IMR-90 (cell line): ENCODE measurements around the gene TEF. TPM values are rescaled to one million over a fixed set of nuclear protein-coding genes. Genes with fewer than 3 reads are reported as not detected.

Experiments
- ATAC-seq: fragments of 200-7000 bp; cut with Tn5 transposase; 2 replicates; pipeline ENCODE4 v1.9.1; 2020; ENCODE audit warnings: low read depth, mild to moderate bottlenecking, moderate library complexity
- BruUV-seq: library from RNA; stranded (reverse); fragments of 400-500 nt; replicated peaks from 2 replicates; lab custom pipeline; 2021; lab: Mats Ljungman, UMichigan
- CTCF ChIA-PET: fragments of 300-600 bp; formaldehyde crosslinking; extraction: SDS; loops from one replicate; lab custom pipeline; 2021; ENCODE audit warnings: antibody characterized with exemption; lab: Yijun Ruan, JAX
- POLR2A ChIA-PET: fragments of 300-600 bp; sonication (Branson Sonifier 250); formaldehyde crosslinking; loops from one replicate; lab custom pipeline; 2022; ENCODE audit warnings: antibody characterized with exemption; ENCODE audit not compliant: unreplicated experiment; lab: Charles Lee
- DNase-seq: peaks from one replicate; pipeline ENCODE4 v3.0.0; 2013
- H2AFZ ChIP-seq: replicated peaks from 2 replicates; pipeline ENCODE3; 2013; ENCODE audit warnings: low read length, mild to moderate bottlenecking; ENCODE audit not compliant: poor library complexity
- H2AK5ac ChIP-seq: 2 replicates; pipeline ENCODE4 v1.6.1; 2013; ENCODE audit warnings: low read depth, low read length, inconsistent platforms
- H2AK9ac ChIP-seq: replicated peaks from 2 replicates; pipeline ENCODE3; 2013; ENCODE audit warnings: mild to moderate bottlenecking, low read depth, low read length, moderate library complexity; ENCODE audit not compliant: poor library complexity
- H2BK120ac ChIP-seq: 2 replicates; pipeline ENCODE4 v1.6.1; 2013; ENCODE audit warnings: low read depth, low read length, inconsistent platforms
- H2BK15ac ChIP-seq: 3 replicates; pipeline ENCODE4 v1.6.1; 2013; ENCODE audit warnings: low read depth, low read length, inconsistent platforms
- H2BK20ac ChIP-seq: 2 replicates; pipeline ENCODE4 v1.6.1; 2013; ENCODE audit warnings: low read depth, mild to moderate bottlenecking, inconsistent platforms, low read length, moderate library complexity
- H2BK5ac ChIP-seq: 2 replicates; pipeline ENCODE4 v1.6.1; 2013; ENCODE audit warnings: mild to moderate bottlenecking, low read depth, low read length, inconsistent platforms; ENCODE audit not compliant: poor library complexity, severe bottlenecking
- H3K14ac ChIP-seq: replicated peaks from 2 replicates; pipeline ENCODE4 v1.6.1; 2013; ENCODE audit warnings: low read depth, low read length, inconsistent platforms
- H3K18ac ChIP-seq: 2 replicates; pipeline ENCODE4 v1.6.1; 2013; ENCODE audit warnings: low read depth, low read length, control low read depth
- H3K23ac ChIP-seq: 2 replicates; pipeline ENCODE4 v1.6.1; 2013; ENCODE audit warnings: low read depth, low read length, inconsistent platforms
- H3K27ac ChIP-seq: 2 replicates; pipeline ENCODE4 v1.5.1; 2013; ENCODE audit warnings: mild to moderate bottlenecking, control low read depth, low read length; ENCODE audit not compliant: insufficient read depth
- H3K27me3 ChIP-seq: 2 replicates; pipeline ENCODE4 v1.6.1; 2013; ENCODE audit warnings: low read length; ENCODE audit not compliant: control insufficient read depth, insufficient read depth
- H3K36me3 ChIP-seq: 2 replicates; pipeline ENCODE4 v1.6.1; 2013; ENCODE audit warnings: low read length, mixed read lengths; ENCODE audit not compliant: control insufficient read depth, insufficient read depth
- H3K4ac ChIP-seq: 2 replicates; pipeline ENCODE4 v1.6.1; 2013; ENCODE audit warnings: low read depth, low read length, inconsistent platforms
- H3K4me1 ChIP-seq: 2 replicates; pipeline ENCODE4 v1.6.1; 2013; ENCODE audit warnings: low read length, mixed read lengths; ENCODE audit not compliant: control insufficient read depth, insufficient read depth
- H3K4me2 ChIP-seq: 2 replicates; pipeline ENCODE4 v1.6.1; 2013; ENCODE audit warnings: low read depth, mild to moderate bottlenecking, control low read depth, low read length, moderate library complexity
- H3K4me3 ChIP-seq: 2 replicates; pipeline ENCODE4 v1.5.1; 2013; ENCODE audit warnings: low read depth, mild to moderate bottlenecking, control low read depth, low read length, moderate library complexity; ENCODE audit not compliant: insufficient read depth
- H3K56ac ChIP-seq: 2 replicates; pipeline ENCODE4 v1.6.1; 2013; ENCODE audit warnings: low read length, inconsistent platforms; ENCODE audit not compliant: insufficient read depth; ENCODE audit errors: extremely low read depth
- H3K79me1 ChIP-seq, 2 experiments: 2 replicates each; pipeline ENCODE4 v1.6.1; 2013; ENCODE audit warnings: low read length in 2 of 2, inconsistent platforms in 1 of 2, low read depth in 1 of 2
- H3K9ac ChIP-seq: 2 replicates; pipeline ENCODE4 v1.6.1; 2013; ENCODE audit warnings: low read depth, low read length, control low read depth
- H3K9me1 ChIP-seq: 2 replicates; pipeline ENCODE4 v1.6.1; 2013; ENCODE audit warnings: low read length, inconsistent platforms; ENCODE audit not compliant: insufficient read depth
- H3K9me3 ChIP-seq: 2 replicates; pipeline ENCODE4 v1.6.1; 2013; ENCODE audit warnings: low read length; ENCODE audit not compliant: control insufficient read depth, insufficient read depth
- H4K20me1 ChIP-seq: 2 replicates; pipeline ENCODE4 v1.6.1; 2013; ENCODE audit warnings: low read length, inconsistent platforms; ENCODE audit not compliant: insufficient read depth
- H4K5ac ChIP-seq: 2 replicates; pipeline ENCODE4 v1.6.1; 2013; ENCODE audit warnings: mild to moderate bottlenecking, low read depth, low read length, control low read depth
- H4K8ac ChIP-seq, 2 experiments: 2 replicates each; pipeline ENCODE4 v1.6.1; 2013; ENCODE audit warnings: low read depth in 2 of 2, low read length in 2 of 2, control low read depth in 1 of 2, inconsistent platforms in 1 of 2
- H4K91ac ChIP-seq: 2 replicates; pipeline ENCODE4 v1.6.1; 2013; ENCODE audit warnings: low read depth, low read length, inconsistent platforms; ENCODE audit not compliant: insufficient read depth
- BHLHE40 ChIP-seq: fragments of 150-350 bp; IDR thresholded peaks from 2 replicates; pipeline ENCODE4 v1.6.1; 2016; ENCODE audit warnings: mild to moderate bottlenecking, low read depth, low read length
- CEBPB ChIP-seq: IDR thresholded peaks from 2 replicates; pipeline ENCODE4 v1.6.1; 2012; ENCODE audit warnings: low read depth, low read length, improper control_type of control experiment
- MXI1 ChIP-seq: IDR thresholded peaks from 2 replicates; pipeline ENCODE4 v1.6.1; 2012; ENCODE audit warnings: low read depth, mild to moderate bottlenecking, low read length, moderate library complexity, borderline replicate concordance
- SMC3 ChIP-seq: fragments of 150-350 bp; IDR thresholded peaks from 2 replicates; pipeline ENCODE4 v1.6.1; 2016; ENCODE audit warnings: low read depth, mild to moderate bottlenecking, antibody characterized with exemption, low read length, moderate library complexity
- WGBS, 2 experiments: methylation state at CpG; one replicate each; pipeline versions ENCODE4 v1.1.5 to v1.1.7; 2013; ENCODE audit warnings: missing lambda C conversion rate in 2 of 2; ENCODE audit not compliant: insufficient read length in 1 of 2; ENCODE audit errors: extremely low coverage in 2 of 2; 5-methylcytosine and 5-hydroxymethylcytosine counted together
- dilution Hi-C: fragments of 300-500 bp; cut with HindIII; formaldehyde crosslinking; loops from one replicate; pipeline ENCODE4 v1.14.3; 2018; ENCODE audit warnings: low sequenced_read_pairs; ENCODE audit not compliant: unreplicated experiment
- in situ Hi-C: fragments of 300-500 bp; cut with MboI; formaldehyde crosslinking; loops from 3 replicates; pipeline ENCODE4 v1.14.3; 2019; ENCODE audit warnings: low sequenced_read_pairs, inconsistent platforms, mixed read lengths
- intact Hi-C: fragments of 100-400 bp; cut with micrococcal nuclease; formaldehyde crosslinking; loops from 2 replicates; pipeline ENCODE4 v1.10.0; 2022
- polyA plus RNA-seq, 3 experiments: library from polyadenylated mRNA; depleted of rRNA; stranded (reverse); fragments of >200 nt; gene quantifications; 2 replicates each; pipeline ENCODE4 v1.2.3, GENCODE V29; 2012; ENCODE audit warnings: low replicate concordance in 1 of 3
- total RNA-seq: library from RNA; depleted of rRNA; stranded (reverse); fragments of >200 nt; gene quantifications from 2 replicates; pipeline ENCODE4 v1.2.3, GENCODE V29; 2012

The TEF gene
- total and polyA plus RNA-seq, 2 of the 4 experiments (the other 2 are of a cell fraction): 5.6 to 11.6 TPM

DNA sequence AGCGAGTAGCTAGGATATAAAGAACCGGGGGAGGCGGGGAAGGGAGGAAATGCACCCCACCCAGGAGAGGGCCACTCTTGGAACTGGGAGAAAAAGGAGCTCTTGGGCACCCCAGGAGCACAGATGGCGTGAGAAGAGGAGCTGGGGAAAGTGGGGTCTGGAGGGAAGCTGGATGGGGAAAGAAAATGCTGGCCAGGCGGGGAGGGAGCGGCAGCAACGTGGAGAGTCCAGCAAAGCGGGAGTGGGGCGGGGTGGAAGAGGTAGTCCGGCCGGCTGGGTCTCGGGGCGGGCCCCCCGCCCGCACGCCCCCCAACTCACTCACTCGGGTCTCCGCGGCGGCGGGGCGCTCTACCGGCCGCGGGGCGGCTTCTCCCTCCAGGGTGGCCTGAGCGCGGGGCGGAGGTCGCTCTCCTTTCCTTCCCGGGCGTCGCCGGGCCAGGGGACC, 64.3 kb downstream of the TEF start:
- H2AFZ ChIP-seq: peak overlapping the region; percentile 90
- dilution Hi-C loops: no loop called here
- CTCF ChIA-PET: interaction anchor here (1.0 kb wide), 1 partner anchor 43 kb away, joined by 3 read pairs; no protein-coding TSS in a partner anchor

More for the DNA sequence above, 64.3 kb downstream of the TEF start:
- Histone ChIP-seq H2BK15ac (no peak overlapping the region), H3K9ac (peak overlapping the region; percentile 93), H3K4me3 (peak overlapping the region; percentile 97), H2BK120ac (no peak overlapping the region), H3K56ac (peak overlapping the region; percentile 79), H3K79me1 (peaks cover 13 to 38% of the 10 kb centered on the region in 2 experiments), H2AK5ac (peak overlapping the region; percentile 92), H3K9me3 (no peaks in the 10 kb centered on the region), H2BK20ac (no peak overlapping the region; the same call in 1 of the 2 replicates), H4K91ac (peak overlapping the region; percentile 86), H3K4me1 (peaks cover 3% of the 10 kb centered on the region), H3K4me2 (peak overlapping the region; percentile 85), H3K36me3 (peaks cover 5% of the 10 kb centered on the region), H3K14ac (peak overlapping the region; percentile 95), H4K20me1 (peaks cover 42% of the 10 kb centered on the region), H3K4ac (peak overlapping the region; percentile 89), H3K9me1 (peaks cover 12% of the 10 kb centered on the region), H2AK9ac (peak overlapping the region; percentile 99), H3K27me3 (no peaks in the 10 kb centered on the region), H2BK5ac (peak overlapping the region; percentile 88), H3K18ac (peak overlapping the region; percentile 38; the same call in 1 of the 2 replicates), H4K5ac (peak overlapping the region; percentile 13; the same call in 1 of the 2 replicates), H3K23ac (peak overlapping the region; percentile 88), H3K27ac (peak overlapping the region; percentile 97), H4K8ac (peak overlapping the region; percentile 57 to 76; a peak in 2 of 4 replicates)
- BruUV-seq: TSS peak; percentile 30
- intact Hi-C loops: loop anchor here (1.0 to 2.0 kb wide), 4 partner anchors 65 to 161 kb away; partner anchors contain the start of gene TEF
- ATAC-seq (no peak), DNase-seq (no peak)
- POLR2A ChIA-PET: interaction anchor here (0.6 to 1.4 kb wide), 3 partner anchors 22 to 92 kb away, joined by 3 to 4 read pairs (median 3); partner anchors contain the start of gene PHF5A
- in situ Hi-C loops: no loop called here
- WGBS, 2 experiments: 0% methylated on average over 2 of the region's 34 CpGs; no CpG with 5 or more reads in 1 of the 2 experiments
- no peak for TF ChIP-seq SMC3
- TF ChIP-seq CEBPB: no peak
- TF ChIP-seq MXI1: 0 out of 2 replicates have a peak, but pooled peaks have one; percentile 57
- TF ChIP-seq BHLHE40: no peak
